Mesodermal cell (in vitro differentiated cells): ENCODE measurements around the gene MON1A.
"Not testable (repeated sequence)": the region's sequence is repeated elsewhere in the genome, so short reads cannot be mapped to it uniquely, and the experiment has no call there.

ENCODE experiments used
- H3K27ac ChIP-seq: 2 replicates; pipeline ENCODE4 v1.7.0; 2013; ENCODE audit warnings: mild to moderate bottlenecking, low read depth, low read length, moderate library complexity; ENCODE audit not compliant: severe bottlenecking
- H3K36me3 ChIP-seq: 2 replicates; pipeline ENCODE4 v1.7.1; 2013; ENCODE audit warnings: mild to moderate bottlenecking, low read length, moderate library complexity; ENCODE audit not compliant: control insufficient read depth, insufficient read depth
- H3K4me1 ChIP-seq: one replicate; pipeline ENCODE4 v1.7.1; 2013; ENCODE audit warnings: mild to moderate bottlenecking, low read length; ENCODE audit not compliant: insufficient read depth, control insufficient read depth, poor library complexity, severe bottlenecking
- H3K4me3 ChIP-seq: 2 replicates; pipeline ENCODE4 v1.7.0; 2013; ENCODE audit warnings: low read length, control low read depth, mild to moderate bottlenecking; ENCODE audit not compliant: insufficient read depth, poor library complexity, severe bottlenecking; ENCODE audit errors: extremely low read depth
- H3K9me3 ChIP-seq: 2 replicates; pipeline ENCODE4 v1.7.1; 2013; ENCODE audit warnings: mild to moderate bottlenecking, low read length, moderate library complexity; ENCODE audit not compliant: control insufficient read depth
- WGBS, 2 experiments: methylation state at CpG; one replicate each; pipeline ENCODE4 v1.1.5; 2013; ENCODE audit warnings: missing lambda C conversion rate in 2 of 2; ENCODE audit not compliant: insufficient coverage in 2 of 2; 5-methylcytosine and 5-hydroxymethylcytosine counted together

Gene MON1A

GRCh38 chr3:49917806-49918590 is 11.6 kb downstream of the MON1A start:
- H3K4me1 ChIP-seq, H3K36me3 ChIP-seq, H3K4me3 ChIP-seq, H3K9me3 ChIP-seq, H3K27ac ChIP-seq: not testable (repeated sequence)
- WGBS, 2 experiments, result 89 to 98% methylated on average over 12 to 13 of the region's 19 CpGs

GRCh38 chr3:49916686-49917085 is 12.9 kb downstream of the MON1A start:
- Histone ChIP-seq H3K27ac (no peak overlapping the region), H3K36me3 (peaks cover 9% of the 10 kb centered on the region), H3K4me1 (no peaks in the 10 kb centered on the region), H3K4me3 (no peak overlapping the region), H3K9me3 (no peaks in the 10 kb centered on the region)
- 92 to 98% methylated on average over 3 to 4 of the region's 5 CpGs for whole genome bisulfite sequencing, 2 experiments

GRCh38 chr3:49914906-49915305 is 14.7 kb downstream of the MON1A start:
- Histone ChIP-seq H3K36me3 (peaks cover 16% of the 10 kb centered on the region), H3K4me3 (no peak overlapping the region), H3K9me3 (no peaks in the 10 kb centered on the region), H3K27ac (no peak overlapping the region), H3K4me1 (no peaks in the 10 kb centered on the region)
- WGBS, 2 experiments, result 100% methylated on average over 1 to 2 of the region's 2 CpGs

DNA sequence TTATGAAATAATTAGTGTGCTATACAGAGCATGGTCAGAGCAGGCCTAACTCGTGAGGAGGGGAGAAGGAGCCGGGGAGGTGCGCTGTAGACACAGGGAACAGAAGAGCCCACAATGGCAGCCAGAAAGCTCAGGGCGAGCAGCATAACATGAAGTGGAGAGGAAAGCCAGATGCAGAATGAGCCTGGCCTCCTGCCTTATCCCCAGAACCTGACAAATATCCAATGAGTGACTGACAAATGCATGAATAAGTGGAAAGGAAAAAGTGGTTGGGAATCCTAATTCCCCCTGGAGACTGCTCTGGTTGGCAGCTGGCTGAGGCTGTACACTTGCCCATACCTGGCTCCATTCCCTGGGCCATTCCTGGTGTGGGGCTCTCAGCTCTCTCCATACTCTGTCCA is 16.7 kb downstream of the MON1A start:
- 87 to 88% methylated on average over 4 of the region's 4 CpGs for WGBS, 2 experiments
- Histone ChIP-seq H3K36me3 (peaks cover 16% of the 10 kb centered on the region), H3K27ac (no peak overlapping the region), H3K4me3 (no peak overlapping the region), H3K9me3 (no peaks in the 10 kb centered on the region), H3K4me1 (peaks cover 2% of the 10 kb centered on the region)

DNA sequence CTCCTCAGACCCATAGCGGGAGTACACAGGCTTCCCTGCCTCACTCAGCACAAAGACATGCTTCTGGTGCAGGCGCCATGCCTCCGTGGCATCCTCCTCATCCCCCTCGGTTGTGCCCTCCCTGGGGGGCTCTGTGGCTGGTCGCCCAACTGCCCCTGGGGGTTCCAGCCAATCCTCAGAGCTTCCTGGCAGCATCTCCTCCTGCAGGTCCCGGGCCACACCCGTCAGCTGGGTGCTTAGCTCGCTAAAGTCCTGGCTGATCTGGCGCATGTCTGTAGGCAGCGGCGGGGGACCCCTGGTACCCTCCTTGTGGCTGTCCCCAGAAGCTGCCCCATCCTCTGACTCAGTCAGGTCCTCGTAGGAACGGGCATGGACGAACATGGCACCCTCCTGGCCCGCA is 18.0 kb downstream of the MON1A start:
- WGBS, 2 experiments, result 94 to 96% methylated on average over 11 to 15 of the region's 15 CpGs
- Histone ChIP-seq H3K4me3 (no peak overlapping the region), H3K27ac (no peak overlapping the region), H3K4me1 (peaks cover 6% of the 10 kb centered on the region), H3K9me3 (no peaks in the 10 kb centered on the region), H3K36me3 (peaks cover 16% of the 10 kb centered on the region)

GRCh38 chr3:49911124-49911420 is 18.5 kb downstream of the MON1A start:
- H3K9me3 ChIP-seq, result no peaks in the 10 kb centered on the region
- no peak overlapping the region for H3K4me3 ChIP-seq
- no peak overlapping the region for H3K27ac ChIP-seq
- H3K4me1 ChIP-seq, result peaks cover 6% of the 10 kb centered on the region
- peaks cover 16% of the 10 kb centered on the region for H3K36me3 ChIP-seq
- WGBS, 2 experiments, result 92 to 100% methylated on average over 2 of the region's 2 CpGs

DNA sequence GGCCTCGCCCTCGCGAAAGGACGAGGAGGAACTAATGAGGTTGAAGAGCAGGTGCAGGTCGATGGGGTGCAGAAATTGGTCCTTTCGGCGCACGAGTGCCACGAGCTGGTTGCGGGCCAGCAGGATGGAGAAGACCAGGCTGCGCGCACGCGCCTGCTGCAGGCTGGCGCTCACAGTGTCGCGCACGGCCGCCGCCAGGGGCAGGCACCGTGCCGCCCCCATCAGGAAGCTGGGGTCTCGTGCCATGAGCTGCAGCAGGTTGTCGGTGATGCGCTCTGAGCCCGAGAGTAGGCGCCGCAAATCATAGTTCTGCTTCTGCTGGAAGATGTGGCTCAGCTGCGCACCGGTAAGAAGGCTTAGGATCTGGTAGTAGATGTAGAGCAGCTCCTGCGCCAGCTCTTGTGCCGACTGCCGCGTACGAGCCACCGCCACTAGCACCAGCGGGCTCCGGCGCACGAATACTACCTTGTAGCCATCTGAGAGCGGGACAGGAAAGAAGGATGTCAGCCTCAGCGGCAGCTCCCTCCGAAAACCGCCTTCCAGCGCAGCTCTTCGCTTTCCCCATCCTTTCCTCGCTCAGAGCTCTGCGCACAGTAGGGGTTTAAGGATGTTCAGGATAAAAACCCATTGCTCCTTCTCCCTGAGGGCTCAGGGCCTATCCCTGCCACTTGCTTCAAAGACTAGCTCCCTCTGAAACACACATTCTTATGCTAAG is 19.0 kb downstream of the MON1A start:
- Histone ChIP-seq H3K9me3 (no peaks in the 10 kb centered on the region), H3K27ac (no peak overlapping the region), H3K4me1 (peaks cover 6% of the 10 kb centered on the region), H3K36me3 (peaks cover 16% of the 10 kb centered on the region), H3K4me3 (no peak overlapping the region)
- WGBS, 2 experiments, result 71 to 76% methylated on average over 44 to 46 of the region's 48 CpGs

- Histone ChIP-seq H3K4me1 (peaks cover 6% of the 10 kb centered on the region), H3K27ac (no peak overlapping the region), H3K9me3 (no peaks in the 10 kb centered on the region), H3K4me3 (no peak overlapping the region), H3K36me3 (peaks cover 16% of the 10 kb centered on the region)
- WGBS, 2 experiments, result 89 to 94% methylated on average over 11 of the region's 14 CpGs
Observed at GRCh38 chr3:49908373-49909199, 21.0 kb downstream of the MON1A start.

DNA sequence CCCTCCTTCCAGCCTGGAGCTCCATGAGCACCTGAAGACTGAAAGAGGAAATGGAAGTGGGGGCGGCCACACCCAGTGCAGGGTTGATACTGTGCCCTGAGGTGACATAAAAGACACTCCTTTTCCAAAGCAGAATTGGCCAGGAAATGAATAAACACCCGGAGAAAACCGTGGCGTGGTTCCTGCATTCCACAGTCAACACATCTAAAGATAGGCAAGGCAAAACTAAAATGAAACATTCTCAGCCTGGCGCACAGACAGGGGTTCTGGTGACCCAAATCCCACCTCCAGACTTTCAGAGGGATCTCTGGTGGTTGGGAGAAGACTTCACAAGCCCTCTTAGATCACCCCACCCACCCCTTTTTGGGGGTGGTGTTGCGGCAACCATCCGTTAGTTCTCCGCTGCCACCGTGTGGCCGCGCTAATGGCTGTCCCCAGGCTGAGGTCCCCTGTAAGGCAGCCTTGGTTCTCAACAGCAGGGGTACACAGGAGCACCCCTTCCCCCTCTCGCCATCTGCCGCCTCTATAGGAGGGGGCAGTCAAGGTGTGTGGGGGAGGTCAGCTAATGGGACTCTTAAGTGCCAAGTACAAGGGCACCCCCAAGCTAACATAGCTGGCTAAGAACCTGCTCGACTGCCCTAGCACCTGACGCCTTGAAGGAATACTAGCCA is 23.4 kb downstream of the MON1A start:
- 41 to 43% methylated on average over 6 to 11 of the region's 15 CpGs for WGBS, 2 experiments
- H3K9me3 ChIP-seq, result no peaks in the 10 kb centered on the region
- H3K27ac ChIP-seq, result no peak overlapping the region
- peaks cover 2% of the 10 kb centered on the region for H3K36me3 ChIP-seq
- no peak overlapping the region for H3K4me3 ChIP-seq
- peaks cover 6% of the 10 kb centered on the region for H3K4me1 ChIP-seq

- not testable (repeated sequence) for H3K27ac ChIP-seq, H3K4me1 ChIP-seq, H3K36me3 ChIP-seq, H3K9me3 ChIP-seq, H3K4me3 ChIP-seq
- WGBS, 2 experiments, result 80 to 93% methylated on average over 8 to 13 of the region's 13 CpGs
Observed at GRCh38 chr3:49904448-49904847, 25.2 kb downstream of the MON1A start.
